SK-N-SH treated with all-trans-retinoic acid at 6 μM for 48 hours (cell line): ENCODE measurements around the gene TEN1.

Source experiments
- ATAC-seq: fragments of 200-7000 bp; cut with Tn5 transposase; 3 replicates; pipeline ENCODE4 v1.9.1; 2020; ENCODE audit warnings: mild to moderate bottlenecking, moderate library complexity
- ARNTL ChIP-seq: fragments of 450-650 bp; formaldehyde crosslinking; IDR thresholded peaks from 2 replicates; pipeline ENCODE4 v1.5.0; 2020; ENCODE audit warnings: low read depth, mild to moderate bottlenecking, moderate library complexity, borderline replicate concordance
- CREB5 ChIP-seq: fragments of 250-450 bp; sonication (Bioruptor Pico); IDR thresholded peaks from 2 replicates; pipeline ENCODE4 v1.5.1; 2020; ENCODE audit warnings: low read depth, mild to moderate bottlenecking, moderate library complexity
- CSDC2 ChIP-seq: fragments of 250-450 bp; sonication (Bioruptor Pico); IDR thresholded peaks from 2 replicates; pipeline ENCODE4 v1.5.0; 2020; ENCODE audit warnings: mild to moderate bottlenecking, moderate library complexity
- CSRNP3 ChIP-seq: fragments of 250-450 bp; sonication (Bioruptor Pico); IDR thresholded peaks from 2 replicates; pipeline ENCODE4 v1.5.1; 2021; ENCODE audit warnings: mild to moderate bottlenecking, moderate library complexity
- ESRRG ChIP-seq: fragments of 250-450 bp; sonication (Bioruptor Pico); IDR thresholded peaks from 2 replicates; pipeline ENCODE4 v1.6.1; 2021; ENCODE audit warnings: mild to moderate bottlenecking
- GLIS3 ChIP-seq: fragments of 250-450 bp; sonication (Bioruptor Pico); IDR thresholded peaks from 2 replicates; pipeline ENCODE4 v1.5.0; 2020; ENCODE audit warnings: mild to moderate bottlenecking, moderate library complexity
- ISL1 ChIP-seq: fragments of 250-450 bp; sonication (Bioruptor Pico); IDR thresholded peaks from 2 replicates; pipeline ENCODE4 v2.1.2; 2022; ENCODE audit warnings: mild to moderate bottlenecking, moderate library complexity
- PATZ1 ChIP-seq: fragments of 250-450 bp; sonication (Bioruptor Pico); IDR thresholded peaks from 2 replicates; pipeline ENCODE4 v1.8.0; 2020; ENCODE audit warnings: mild to moderate bottlenecking, moderate library complexity, borderline replicate concordance
- POU6F1 ChIP-seq: fragments of 250-450 bp; sonication (Bioruptor Pico); IDR thresholded peaks from 2 replicates; pipeline ENCODE4 v1.8.0; 2021; ENCODE audit warnings: low read depth, mild to moderate bottlenecking, moderate library complexity, borderline replicate concordance
- PPARA ChIP-seq: fragments of 250-450 bp; sonication (Bioruptor Pico); IDR thresholded peaks from 2 replicates; pipeline ENCODE4 v1.5.0; 2020; ENCODE audit warnings: mild to moderate bottlenecking, borderline replicate concordance
- RARB ChIP-seq: fragments of 250-450 bp; sonication (Bioruptor Pico); IDR thresholded peaks from 2 replicates; pipeline ENCODE4 v1.8.0; 2021; ENCODE audit warnings: mild to moderate bottlenecking, moderate library complexity
- SNAI2 ChIP-seq: fragments of 250-450 bp; sonication (Bioruptor Pico); IDR thresholded peaks from 2 replicates; pipeline ENCODE4 v1.5.0; 2020; ENCODE audit warnings: mild to moderate bottlenecking, moderate library complexity
- TCF4 ChIP-seq: fragments of 250-450 bp; sonication (Bioruptor Pico); IDR thresholded peaks from 2 replicates; pipeline ENCODE4 v1.8.0; 2021; ENCODE audit warnings: mild to moderate bottlenecking, moderate library complexity, borderline replicate concordance
- TOX ChIP-seq: fragments of 250-450 bp; sonication (Bioruptor Pico); IDR thresholded peaks from 2 replicates; pipeline ENCODE4 v1.8.0; 2021; ENCODE audit warnings: mild to moderate bottlenecking, moderate library complexity, borderline replicate concordance
- TSHZ2 ChIP-seq: fragments of 250-450 bp; sonication (Bioruptor Pico); IDR thresholded peaks from 2 replicates; pipeline ENCODE4 v1.5.0; 2020; ENCODE audit warnings: mild to moderate bottlenecking, moderate library complexity
- ZC3H10 ChIP-seq: fragments of 250-450 bp; sonication (Bioruptor Pico); IDR thresholded peaks from 2 replicates; pipeline ENCODE4 v1.5.1; 2021; ENCODE audit warnings: mild to moderate bottlenecking, moderate library complexity
- ZFP3 ChIP-seq: fragments of 250-450 bp; sonication (Bioruptor Pico); IDR thresholded peaks from 2 replicates; pipeline ENCODE4 v1.5.0; 2020; ENCODE audit warnings: mild to moderate bottlenecking, moderate library complexity
- ZNF565 ChIP-seq: fragments of 450-650 bp; formaldehyde crosslinking; conservative IDR thresholded peaks from 2 replicates; pipeline ENCODE4 v1.5.0; 2020; ENCODE audit warnings: low read depth, mild to moderate bottlenecking, moderate library complexity
- ZNF70 ChIP-seq: fragments of 450-650 bp; formaldehyde crosslinking; IDR thresholded peaks from 2 replicates; pipeline ENCODE4 v1.5.0; 2020; ENCODE audit warnings: mild to moderate bottlenecking, moderate library complexity
- ZNF8 ChIP-seq: fragments of 450-650 bp; formaldehyde crosslinking; IDR thresholded peaks from 2 replicates; pipeline ENCODE4 v1.5.0; 2020; ENCODE audit warnings: mild to moderate bottlenecking, moderate library complexity

Gene TEN1

GRCh38 chr17:75975757-75976174 is 3.3 kb upstream of the TEN1 start:
- TF ChIP-seq TCF4 (CRISPR knock-in tag) (no peak), CSRNP3 (no peak), ZNF70 (CRISPR knock-in tag) (no peak), ARNTL (no peak), ZFP3 (CRISPR knock-in tag) (no peak), PPARA (CRISPR knock-in tag) (no peak), POU6F1 (no peak), ZC3H10 (CRISPR knock-in tag) (no peak), TOX (CRISPR knock-in tag) (no peak), ESRRG (no peak), CREB5 (CRISPR knock-in tag) (no peak), CSDC2 (CRISPR knock-in tag) (no peak), GLIS3 (CRISPR knock-in tag) (no peak), PATZ1 (CRISPR knock-in tag) (no peak), ZNF8 (CRISPR knock-in tag) (no peak)
- no peak for ATAC-seq

GRCh38 chr17:75976175-75976848 is 2.7 kb upstream of the TEN1 start:
- no peak for TF ChIP-seq RARB
- no peak for TF ChIP-seq TSHZ2 (CRISPR knock-in tag)
- TF ChIP-seq ISL1 (CRISPR knock-in tag): no peak
- no peak for TF ChIP-seq ZC3H10 (CRISPR knock-in tag)
- TF ChIP-seq PATZ1 (CRISPR knock-in tag): no peak
- TF ChIP-seq ZNF565 (CRISPR knock-in tag): no peak

GRCh38 chr17:75979705-75980187 is 706 bp downstream of the TEN1 start:
- peak; percentile 40 for ATAC-seq
- TF ChIP-seq ARNTL: no peak
- TF ChIP-seq SNAI2: no peak
- no peak; the same call in 1 of the 2 replicates for TF ChIP-seq TCF4 (CRISPR knock-in tag)
- TF ChIP-seq ZNF565 (CRISPR knock-in tag): no peak
- 0 out of 2 replicates have a peak, but pooled peaks have one; percentile 7 for TF ChIP-seq POU6F1
- no peak for TF ChIP-seq CSDC2 (CRISPR knock-in tag)
- peak; percentile 3; the same call in 1 of the 2 replicates for TF ChIP-seq RARB
- no peak for TF ChIP-seq TSHZ2 (CRISPR knock-in tag)
- 0 out of 2 replicates have a peak, but pooled peaks have one; percentile 3 for TF ChIP-seq ESRRG
- TF ChIP-seq ZFP3 (CRISPR knock-in tag): peak; percentile 14; the same call in 1 of the 2 replicates

More at GRCh38 chr17:75976175-75976848, 2.7 kb upstream of the TEN1 start:
- no peak for ATAC-seq
